ENCODE measurements around the gene ARID5B.

GRCh38 chr10:61902445-61903220 lies 1.1 kb downstream of the ARID5B start:
- TF ChIP-seq POLR2A (IDR thresholded peaks at IDR 0.05; ENCODE audit: low read length) (no peak), GATA1 (IDR thresholded peaks at IDR 0.05; ENCODE audit: low read depth, low read length) (no peak)
